H9 (cell line): ENCODE measurements around the gene RBM44. TPM values are rescaled to one million over a fixed set of nuclear protein-coding genes. Genes with fewer than 3 reads are reported as not detected.
"Not testable (repeated sequence)": the region's sequence is repeated elsewhere in the genome, so short reads cannot be mapped to it uniquely, and the experiment has no call there.

Source experiments
- DNase-seq: peaks from one replicate; pipeline ENCODE4 v3.0.0-alpha.2; 2017
- H2AFZ ChIP-seq: one replicate; pipeline ENCODE4 v1.6.1; 2013; ENCODE audit warnings: mild to moderate bottlenecking, low read length, control low read depth, moderate library complexity
- H2AK5ac ChIP-seq: 2 replicates; pipeline ENCODE4 v1.6.1; 2013; ENCODE audit warnings: low read length, control low read depth, mixed read lengths; ENCODE audit not compliant: insufficient read length
- H2BK120ac ChIP-seq: one replicate; pipeline ENCODE4 v1.6.1; 2013; ENCODE audit warnings: low read depth, mild to moderate bottlenecking, low read length, control low read depth, inconsistent platforms; ENCODE audit not compliant: poor library complexity, severe bottlenecking
- H2BK12ac ChIP-seq: 2 replicates; pipeline ENCODE4 v1.6.1; 2013; ENCODE audit warnings: low read length, control low read depth, mixed read lengths, low read depth; ENCODE audit not compliant: insufficient read length
- H2BK15ac ChIP-seq: 2 replicates; pipeline ENCODE4 v1.6.1; 2013; ENCODE audit warnings: low read depth, low read length, control low read depth
- H2BK20ac ChIP-seq: one replicate; pipeline ENCODE4 v1.6.1; 2013; ENCODE audit warnings: low read depth, mild to moderate bottlenecking, low read length, control low read depth, inconsistent platforms; ENCODE audit not compliant: poor library complexity, severe bottlenecking
- H2BK5ac ChIP-seq: 2 replicates; pipeline ENCODE4 v1.6.1; 2013; ENCODE audit warnings: low read length, control low read depth, mixed read lengths; ENCODE audit not compliant: insufficient read length
- H3K14ac ChIP-seq: 2 replicates; pipeline ENCODE4 v1.6.1; 2013; ENCODE audit warnings: low read length, control low read depth; ENCODE audit not compliant: insufficient read depth
- H3K18ac ChIP-seq: 2 replicates; pipeline ENCODE4 v1.6.1; 2013; ENCODE audit warnings: low read depth, mild to moderate bottlenecking, mixed read lengths, low read length, control low read depth; ENCODE audit not compliant: insufficient read length
- H3K23ac ChIP-seq: 2 replicates; pipeline ENCODE4 v1.6.1; 2013; ENCODE audit warnings: low read length, control low read depth, mixed read lengths, low read depth; ENCODE audit not compliant: insufficient read length
- H3K23me2 ChIP-seq: 2 replicates; pipeline ENCODE4 v1.6.1; 2013; ENCODE audit warnings: low read depth, mild to moderate bottlenecking, mixed read lengths, low read length, control low read depth; ENCODE audit not compliant: insufficient read length, poor library complexity, severe bottlenecking
- H3K27ac ChIP-seq: 2 replicates; pipeline ENCODE4 v1.5.1; 2013; ENCODE audit warnings: low read length, control low read depth, mixed read lengths, low read depth; ENCODE audit not compliant: insufficient read length
- H3K27me3 ChIP-seq: 2 replicates; pipeline ENCODE4 v1.6.1; 2013; ENCODE audit warnings: low read length, control low read depth, inconsistent platforms; ENCODE audit not compliant: insufficient read depth
- H3K4ac ChIP-seq: 2 replicates; pipeline ENCODE4 v1.6.1; 2013; ENCODE audit warnings: low read depth, mild to moderate bottlenecking, control low read depth, inconsistent platforms, low read length, moderate library complexity
- H3K4me1 ChIP-seq: 2 replicates; pipeline ENCODE4 v1.6.1; 2013; ENCODE audit warnings: low read length, control low read depth, inconsistent platforms; ENCODE audit not compliant: insufficient read depth
- H3K4me2 ChIP-seq: 2 replicates; pipeline ENCODE4 v1.6.1; 2013; ENCODE audit warnings: low read length, control low read depth, mixed read lengths; ENCODE audit not compliant: insufficient read length, insufficient read depth
- H3K56ac ChIP-seq: 2 replicates; pipeline ENCODE4 v1.6.1; 2013; ENCODE audit warnings: low read depth, mild to moderate bottlenecking, mixed read lengths, low read length, control low read depth; ENCODE audit not compliant: insufficient read length
- H3K79me1 ChIP-seq: 2 replicates; pipeline ENCODE4 v1.6.1; 2013; ENCODE audit warnings: low read depth, mild to moderate bottlenecking, moderate library complexity, low read length, control low read depth, inconsistent platforms; ENCODE audit not compliant: insufficient read depth, poor library complexity, severe bottlenecking
- H3K79me2 ChIP-seq: 2 replicates; pipeline ENCODE4 v1.6.1; 2013; ENCODE audit warnings: low read length, control low read depth, inconsistent platforms; ENCODE audit not compliant: insufficient read depth
- H3K9ac ChIP-seq: 2 replicates; pipeline ENCODE4 v1.6.1; 2013; ENCODE audit warnings: low read length, control low read depth, mixed read lengths; ENCODE audit not compliant: insufficient read length; ENCODE audit errors: extremely low read depth
- H3K9me3 ChIP-seq: one replicate; pipeline ENCODE4 v1.6.1; 2013; ENCODE audit warnings: low read depth, low read length, inconsistent platforms; ENCODE audit not compliant: control insufficient read depth
- H3T11ph ChIP-seq: one replicate; pipeline ENCODE4 v1.6.1; 2013; ENCODE audit warnings: mild to moderate bottlenecking, low read length, control low read depth, inconsistent platforms
- H4K20me1 ChIP-seq: one replicate; pipeline ENCODE4 v1.6.1; 2013; ENCODE audit not compliant: control insufficient read depth, insufficient read length, insufficient read depth
- H4K5ac ChIP-seq: 2 replicates; pipeline ENCODE4 v1.6.1; 2013; ENCODE audit warnings: low read depth, mild to moderate bottlenecking, mixed read lengths, low read length, control low read depth; ENCODE audit not compliant: insufficient read length
- H4K8ac ChIP-seq: replicated peaks from 2 replicates; pipeline ENCODE4 v1.6.1; 2013; ENCODE audit warnings: low read length, control low read depth, mixed read lengths, low read depth; ENCODE audit not compliant: insufficient read length
- H4K91ac ChIP-seq: 2 replicates; pipeline ENCODE4 v1.6.1; 2013; ENCODE audit warnings: low read depth, mild to moderate bottlenecking, moderate library complexity, mixed read lengths, low read length, control low read depth; ENCODE audit not compliant: insufficient read length
- H3K27ac Mint-ChIP-seq, 3 experiments: 2 replicates in 2 of 3; 3 replicates in 1 of 3; pipeline ENCODE4 v1.8.0; 2020 to 2021; ENCODE audit warnings: mixed read lengths in 3 of 3, mild to moderate bottlenecking in 1 of 3, moderate library complexity in 1 of 3
- H3K27me3 Mint-ChIP-seq: 2 replicates; pipeline ENCODE4 v1.8.0; 2021; ENCODE audit warnings: low read depth, mild to moderate bottlenecking, moderate library complexity, mixed read lengths
- H3K36me3 Mint-ChIP-seq, 3 experiments: 2 replicates in 2 of 3; 3 replicates in 1 of 3; pipeline ENCODE4 v1.8.0; 2020 to 2021; ENCODE audit warnings: low read depth in 3 of 3, mixed read lengths in 3 of 3; ENCODE audit not compliant: insufficient read depth in 1 of 3
- H3K4me1 Mint-ChIP-seq, 2 experiments: 2 replicates each; pipeline ENCODE4 v1.8.0; 2020; ENCODE audit warnings: mixed read lengths in 2 of 2
- H3K4me3 Mint-ChIP-seq, 2 experiments: 2 replicates in 1 of 2; 3 replicates in 1 of 2; pipeline ENCODE4 v1.8.0; 2020 to 2021; ENCODE audit warnings: mild to moderate bottlenecking in 2 of 2, mixed read lengths in 2 of 2, moderate library complexity in 1 of 2
- H3K9me3 Mint-ChIP-seq, 2 experiments: 2 replicates in 1 of 2; 3 replicates in 1 of 2; pipeline ENCODE4 v1.8.0; 2020; ENCODE audit warnings: mild to moderate bottlenecking in 2 of 2, mixed read lengths in 2 of 2, moderate library complexity in 1 of 2
- CTCF ChIP-seq: fragments of 200-600 bp; sonication (generic); conservative IDR thresholded peaks from 3 replicates; pipeline ENCODE4 v1.8.0; 2021; ENCODE audit warnings: antibody characterized with exemption, mild to moderate bottlenecking
- WGBS: extraction: QIAGEN DNeasy Blood & Tissue Kit; methylation state at CpG from one replicate; pipeline ENCODE4 v1.1.7; 2013; ENCODE audit warnings: missing lambda C conversion rate, low lambda C conversion rate, mixed read lengths; ENCODE audit not compliant: insufficient read length; ENCODE audit errors: extremely low coverage; 5-methylcytosine and 5-hydroxymethylcytosine counted together
- total RNA-seq: library from RNA; stranded (reverse); gene quantifications from 2 replicates; pipeline ENCODE4 v1.2.1, GENCODE V29; 2021

RBM44 gene
- total RNA-seq, 1 experiment from 2014 or later: 0.15 TPM

- no peak overlapping the region for H4K91ac ChIP-seq
- H2BK120ac ChIP-seq: no peak overlapping the region
- no peak overlapping the region for H2BK5ac ChIP-seq
- H2BK12ac ChIP-seq: no peak overlapping the region
- no peak overlapping the region for H2AFZ ChIP-seq
- H4K20me1 ChIP-seq: no peaks in the 10 kb centered on the region
- H3K4me1 ChIP-seq: no peaks in the 10 kb centered on the region
- DNase-seq: no peak
- no peak overlapping the region for H3K4me2 ChIP-seq
- H2AK5ac ChIP-seq: no peak overlapping the region
- H2BK15ac ChIP-seq: no peak overlapping the region
- H4K8ac ChIP-seq: no peak overlapping the region
- H3K79me1 ChIP-seq: no peaks in the 10 kb centered on the region
- Mint-ChIP-seq H3K9me3 (no peaks in the 10 kb centered on the region), H3K4me1 (peaks cover 3 to 5% of the 10 kb centered on the region in 2 experiments; a peak in 3 of 4 replicates), H3K4me3 (no peak overlapping the region), H3K27me3 (no peaks in the 10 kb centered on the region), H3K27ac (peak overlapping the region in 1 of 3 experiments; percentile 53; a peak in 1 of 7 replicates), H3K36me3 (peaks cover 32 to 50% (median 50%) of the 10 kb centered on the region in 3 experiments; a peak in 6 of 7 replicates)
- no peak overlapping the region for H3T11ph ChIP-seq
- no peak overlapping the region for H3K9ac ChIP-seq
- H3K27me3 ChIP-seq: no peaks in the 10 kb centered on the region
- no peak overlapping the region for H3K56ac ChIP-seq
- H3K27ac ChIP-seq: no peak overlapping the region
- no peak for TF ChIP-seq CTCF
- H3K9me3 ChIP-seq: no peaks in the 10 kb centered on the region
- H3K4ac ChIP-seq: no peak overlapping the region
- H3K23ac ChIP-seq: no peak overlapping the region
- H3K18ac ChIP-seq: no peak overlapping the region
- no peaks in the 10 kb centered on the region for H3K79me2 ChIP-seq
- WGBS: no CpG with 5 or more reads among the region's 2 CpGs
- no peak overlapping the region for H3K14ac ChIP-seq
- no peaks in the 10 kb centered on the region for H3K23me2 ChIP-seq
- no peak overlapping the region for H4K5ac ChIP-seq
- no peak overlapping the region for H2BK20ac ChIP-seq
Observed at GRCh38 chr2:237749961-237750360, 48.6 kb upstream of the RBM44 start.

GRCh38 chr2:237750441-237750840 lies 48.1 kb upstream of the RBM44 start:
- not testable (repeated sequence) for H3K4me3 Mint-ChIP-seq, H4K20me1 ChIP-seq, H3K4me2 ChIP-seq, H3K14ac ChIP-seq, H3T11ph ChIP-seq, H2BK20ac ChIP-seq, H3K23me2 ChIP-seq, H3K9me3 Mint-ChIP-seq, H3K18ac ChIP-seq, H4K8ac ChIP-seq, H2AK5ac ChIP-seq, H3K56ac ChIP-seq, H3K27ac Mint-ChIP-seq, H2BK120ac ChIP-seq, H3K4ac ChIP-seq, H3K27ac ChIP-seq, H2BK15ac ChIP-seq, DNase-seq, H2AFZ ChIP-seq, H3K27me3 Mint-ChIP-seq, H4K91ac ChIP-seq, H3K4me1 ChIP-seq, H3K9me3 ChIP-seq, H3K79me2 ChIP-seq, H3K4me1 Mint-ChIP-seq, H3K23ac ChIP-seq, H3K9ac ChIP-seq, H3K27me3 ChIP-seq, H4K5ac ChIP-seq, H2BK12ac ChIP-seq, H3K79me1 ChIP-seq, H2BK5ac ChIP-seq
- WGBS: no CpG with 5 or more reads among the region's 15 CpGs
- peaks cover 32 to 55% (median 54%) of the 10 kb centered on the region in 3 experiments; a peak in 6 of 7 replicates for H3K36me3 Mint-ChIP-seq
